Adrenal gland (tissue), 5 donors: ENCODE measurements around the gene RNLS.

Experiments used
- CTCF ChIP-seq, 6 experiments: fragments of 450-650 bp in 4 of 6; fragments of 200-600 bp in 2 of 6; sonication (generic) in 1 of 6; IDR thresholded peaks; 1 replicate in 5 of 6; 2 replicates in 1 of 6; pipeline versions ENCODE4 v1.5.1 to v1.8.0; 2016 to 2021; ENCODE audit warnings: antibody characterized with exemption in 6 of 6, mild to moderate bottlenecking in 2 of 6, moderate library complexity in 1 of 6
- POLR2A ChIP-seq, 2 donors: fragments of 450-650 bp; IDR thresholded peaks; one replicate each; pipeline ENCODE4 v1.6.1; 2017; ENCODE audit warnings: antibody characterized with exemption in 2 of 2, mild to moderate bottlenecking in 2 of 2, moderate library complexity in 1 of 2
- donor health status: DM: no; HTN: no; CAD: no.

- no peak for TF ChIP-seq CTCF (IDR thresholded peaks at IDR 0.05)
- TF ChIP-seq POLR2A (IDR thresholded peaks at IDR 0.05) = no peak
Measured at GRCh38 chr10:88311264-88311663, 271.9 kb downstream of the RNLS start.
